ENCODE measurements around the gene ATP8A2. TPM values are rescaled to one million over a fixed set of nuclear protein-coding genes. Genes with fewer than 3 reads are reported as not detected.

ATP8A2 gene
- total and polyA plus RNA-seq, 11 donors, result 0.01 to 0.29 (median 0.05) TPM; not detected in 2

DNA sequence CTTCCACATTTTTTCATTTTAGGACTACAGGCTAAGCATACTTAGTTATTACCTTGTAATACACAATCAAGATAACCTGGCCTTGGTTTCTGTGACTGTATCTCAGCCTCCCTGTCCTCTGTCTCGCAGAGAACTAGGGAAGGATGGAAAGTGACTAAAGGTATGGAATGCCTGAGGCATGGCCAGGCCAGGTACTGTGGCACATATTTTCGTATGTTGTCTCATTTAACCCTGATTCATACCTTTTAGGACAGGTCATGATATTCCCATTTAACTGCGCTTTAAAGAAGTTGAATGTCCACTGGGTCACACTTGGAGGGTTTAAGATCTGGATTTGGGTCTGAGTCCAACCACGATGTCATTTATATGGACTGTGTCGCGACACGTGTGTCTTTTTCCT, 357.4 kb downstream of the ATP8A2 start:
- Histone ChIP-seq H3K4me1 (no peaks in the 10 kb centered on the region), H3K9me3 (no peaks in the 10 kb centered on the region), H3K36me3 (no peaks in the 10 kb centered on the region), H3K4me3 (no peak overlapping the region), H3K27ac (no peak overlapping the region), H3K27me3 (peaks cover 0 to 15% (median 0%) of the 10 kb centered on the region in 9 donors)
- ATAC-seq (no peak), DNase-seq (no peak)
- intact Hi-C loops (cut with DNase I), result loop anchor here in 1 of 10 donors (10.0 kb wide), 1 partner anchor 206 kb away; no protein-coding TSS in a partner anchor
- no peak for TF ChIP-seq POLR2A (IDR thresholded peaks at IDR 0.05)
- no peak for TF ChIP-seq CTCF (IDR thresholded peaks at IDR 0.05)
- WGBS, 4 donors, result 78 to 91% (median 86%) methylated on average over 7 of the region's 7 CpGs

- H3K4me1 ChIP-seq, result no peaks in the 10 kb centered on the region
- intact Hi-C loops (cut with DNase I), result no loop called here
- H3K4me3 ChIP-seq, result no peak overlapping the region
- ATAC-seq (no peak), DNase-seq (no peak)
- TF ChIP-seq CTCF (IDR thresholded peaks at IDR 0.05), result no peak
- TF ChIP-seq POLR2A (IDR thresholded peaks at IDR 0.05), result no peak
- H3K36me3 ChIP-seq, result no peaks in the 10 kb centered on the region
- no peak overlapping the region for H3K27ac ChIP-seq
- H3K27me3 ChIP-seq, result peaks cover 0 to 15% (median 0%) of the 10 kb centered on the region in 9 donors
- H3K9me3 ChIP-seq, result no peaks in the 10 kb centered on the region
- 82 to 96% (median 88%) methylated on average over 4 of the region's 4 CpGs for WGBS, 4 donors
Observed at GRCh38 chr13:25731037-25731436, 359.3 kb downstream of the ATP8A2 start.

DNA sequence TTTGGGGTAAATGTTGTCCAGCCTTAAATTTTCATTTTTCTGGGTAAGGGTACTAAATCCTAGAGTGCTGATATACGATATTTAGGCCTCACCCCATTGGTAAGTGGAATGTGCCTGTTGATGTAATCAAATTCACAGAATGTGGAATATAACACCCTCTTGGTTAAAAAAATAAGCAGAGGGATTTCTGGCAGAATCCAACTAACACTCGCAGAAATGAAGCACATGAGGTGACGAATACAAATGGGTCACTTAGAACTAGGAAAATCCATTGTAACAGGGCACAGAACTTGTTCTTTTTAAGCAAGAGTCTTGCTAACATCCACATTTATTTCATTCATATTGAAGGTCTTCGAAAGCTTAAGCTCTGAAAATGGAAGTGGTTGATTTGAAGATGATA, 359.8 kb downstream of the ATP8A2 start:
- DNase-seq (no peak), ATAC-seq (no peak)
- peaks cover 0 to 15% (median 0%) of the 10 kb centered on the region in 9 donors for H3K27me3 ChIP-seq
- TF ChIP-seq CTCF (IDR thresholded peaks at IDR 0.05) (no peak), POLR2A (IDR thresholded peaks at IDR 0.05) (no peak)
- intact Hi-C loops (cut with DNase I), result no loop called here
- no peak overlapping the region for H3K27ac ChIP-seq
- WGBS, 4 donors, result 80 to 92% (median 84%) methylated on average over 4 of the region's 4 CpGs
- no peaks in the 10 kb centered on the region for H3K4me1 ChIP-seq
- no peaks in the 10 kb centered on the region for H3K36me3 ChIP-seq
- H3K9me3 ChIP-seq, result no peaks in the 10 kb centered on the region
- no peak overlapping the region for H3K4me3 ChIP-seq

GRCh38 chr13:25732111-25732865, 360.5 kb downstream of the ATP8A2 start:
- Histone ChIP-seq H3K9me3 (no peaks in the 10 kb centered on the region), H3K27me3 (peaks cover 0 to 15% (median 0%) of the 10 kb centered on the region in 9 donors), H3K4me1 (no peaks in the 10 kb centered on the region), H3K27ac (no peak overlapping the region), H3K4me3 (no peak overlapping the region), H3K36me3 (no peaks in the 10 kb centered on the region)
- ATAC-seq (peak in 1 of 4 donors; percentile 73), DNase-seq (no peak)
- intact Hi-C loops (cut with DNase I), result no loop called here
- TF ChIP-seq CTCF (IDR thresholded peaks at IDR 0.05) (no peak), POLR2A (IDR thresholded peaks at IDR 0.05) (no peak)
- 52 to 67% (median 59%) methylated on average over 7 of the region's 7 CpGs for WGBS, 4 donors

All from heart left ventricle (tissue), 16 donors.